Lower lobe of right lung (tissue), 2 donors: ENCODE measurements around the gene OVOL2. TPM values are rescaled to one million over a fixed set of nuclear protein-coding genes. Genes with fewer than 3 reads are reported as not detected.
"Not testable (repeated sequence)": the region's sequence is repeated elsewhere in the genome, so short reads cannot be mapped to it uniquely, and the experiment has no call there.

Experiments
- ATAC-seq, 2 donors: fragments of 200-7000 bp; cut with Tn5 transposase; one replicate each; pipeline ENCODE4 v1.9.1; 2020 to 2022; ENCODE audit warnings: mild to moderate bottlenecking in 2 of 2, moderate library complexity in 2 of 2
- DNase-seq: peaks from one replicate; pipeline ENCODE4 v3.0.0-alpha.2; 2020
- H3K27ac ChIP-seq: fragments of 200-600 bp; one replicate; pipeline ENCODE4 v1.8.0; 2022
- H3K27me3 ChIP-seq: fragments of 200-600 bp; one replicate; pipeline ENCODE4 v1.8.0; 2022; ENCODE audit warnings: low read depth
- H3K36me3 ChIP-seq: fragments of 200-600 bp; one replicate; pipeline ENCODE4 v1.8.0; 2022; ENCODE audit warnings: mild to moderate bottlenecking
- H3K4me1 ChIP-seq: fragments of 200-600 bp; one replicate; pipeline ENCODE4 v1.8.0; 2022
- H3K4me3 ChIP-seq: fragments of 200-600 bp; one replicate; pipeline ENCODE4 v1.8.0; 2022; ENCODE audit warnings: mild to moderate bottlenecking
- H3K9me3 ChIP-seq: fragments of 200-600 bp; one replicate; pipeline ENCODE4 v1.8.0; 2022
- CTCF ChIP-seq: fragments of 200-600 bp; IDR thresholded peaks from one replicate; pipeline ENCODE4 v1.8.0; 2022; ENCODE audit warnings: antibody characterized with exemption, mild to moderate bottlenecking
- intact Hi-C: fragments of 100-400 bp; cut with DNase I; formaldehyde crosslinking; loops from one replicate; pipeline ENCODE4 v1.11.0; 2022
- total RNA-seq: library from RNA; stranded (reverse); fragmentation: NEBNext Ultra II Directional; extraction: Animal tissue kit (Norgen Biotek cat#: 25700); gene quantifications from one replicate; pipeline ENCODE4 v1.2.1, GENCODE V29; 2021
- donor health status: DM: no; HTN: yes; CAD: no; lungs with severe emphysema.

OVOL2 gene
- total RNA-seq, 1 donor from 2014 or later: 8.6 TPM

- Histone ChIP-seq H3K9me3 (no peaks in the 10 kb centered on the region), H3K4me1 (no peaks in the 10 kb centered on the region), H3K27ac (no peak overlapping the region), H3K4me3 (no peak overlapping the region), H3K36me3 (peaks cover 9% of the 10 kb centered on the region), H3K27me3 (no peaks in the 10 kb centered on the region)
- no peak for ATAC-seq
- TF ChIP-seq CTCF: no peak
- no peak for DNase-seq
- intact Hi-C loops: no loop called here
Measured at GRCh38 chr20:18031050-18031449, 26.7 kb downstream of the OVOL2 start.

GRCh38 chr20:18030020-18030419, 27.7 kb downstream of the OVOL2 start:
- TF ChIP-seq CTCF: no peak
- Histone ChIP-seq H3K27ac (no peak overlapping the region), H3K4me3 (no peak overlapping the region), H3K9me3 (no peaks in the 10 kb centered on the region), H3K36me3 (no peaks in the 10 kb centered on the region), H3K4me1 (no peaks in the 10 kb centered on the region), H3K27me3 (no peaks in the 10 kb centered on the region)
- DNase-seq (no peak), ATAC-seq (no peak)
- intact Hi-C loops: no loop called here

GRCh38 chr20:18027011-18027410, 30.7 kb downstream of the OVOL2 start:
- H3K36me3 ChIP-seq, H3K4me1 ChIP-seq, DNase-seq, H3K9me3 ChIP-seq, H3K27ac ChIP-seq, H3K27me3 ChIP-seq, H3K4me3 ChIP-seq, ATAC-seq, intact Hi-C loops: not testable (repeated sequence)

- ATAC-seq (no peak), DNase-seq (no peak)
- Histone ChIP-seq H3K4me1 (no peaks in the 10 kb centered on the region), H3K9me3 (no peaks in the 10 kb centered on the region), H3K4me3 (no peak overlapping the region), H3K36me3 (peaks cover 9% of the 10 kb centered on the region), H3K27me3 (peaks cover 4% of the 10 kb centered on the region), H3K27ac (no peak overlapping the region)
- no peak for TF ChIP-seq CTCF
- intact Hi-C loops: no loop called here
Measured at GRCh38 chr20:18024606-18025127, 33.0 kb downstream of the OVOL2 start.

GRCh38 chr20:18020931-18021330, 36.8 kb downstream of the OVOL2 start:
- Histone ChIP-seq H3K4me1 (no peaks in the 10 kb centered on the region), H3K36me3 (peaks cover 9% of the 10 kb centered on the region), H3K27me3 (peaks cover 4% of the 10 kb centered on the region), H3K9me3 (no peaks in the 10 kb centered on the region), H3K4me3 (no peak overlapping the region), H3K27ac (no peak overlapping the region)
- intact Hi-C loops: no loop called here
- no peak for TF ChIP-seq CTCF
- no peak for ATAC-seq
- DNase-seq: no peak

- no peak for DNase-seq
- no peaks in the 10 kb centered on the region for H3K9me3 ChIP-seq
- intact Hi-C loops: no loop called here
- peak; percentile 38 for TF ChIP-seq CTCF
- peaks cover 7% of the 10 kb centered on the region for H3K36me3 ChIP-seq
- peak; percentile 47 to 74 for ATAC-seq
- peaks cover 4% of the 10 kb centered on the region for H3K27me3 ChIP-seq
- no peaks in the 10 kb centered on the region for H3K4me1 ChIP-seq
- no peak overlapping the region for H3K4me3 ChIP-seq
- no peak overlapping the region for H3K27ac ChIP-seq
Measured at GRCh38 chr20:18019068-18019467, 38.6 kb downstream of the OVOL2 start.
